Endothelial cell of umbilical vein (primary cell): Measurements from ENCODE around the gene LMAN2. TPM values are rescaled to one million over a fixed set of nuclear protein-coding genes. Genes with fewer than 3 reads are reported as not detected.
"Not testable (repeated sequence)": the region's sequence is repeated elsewhere in the genome, so short reads cannot be mapped to it uniquely, and the experiment has no call there.

Experiments
- BruUV-seq: library from RNA; stranded (reverse); fragments of 400-500 nt; replicated peaks from 2 replicates; lab custom pipeline; 2021; lab: Mats Ljungman, UMichigan
- CTCF ChIA-PET: fragments of 300-600, 350-600 bp; sonication (Branson Sonifier 250); formaldehyde crosslinking; loops from one replicate; lab custom pipeline; 2021; ENCODE audit warnings: antibody characterized with exemption, inconsistent platforms; lab: Charles Lee
- POLR2A ChIA-PET: fragments of 300-600, 350-600 bp; sonication (Branson Sonifier 250); formaldehyde crosslinking; loops from one replicate; lab custom pipeline; 2021; ENCODE audit warnings: antibody characterized with exemption, inconsistent platforms; lab: Charles Lee
- DNase-seq: peaks from one replicate; pipeline ENCODE4 v3.0.0-alpha.2; 2011; ENCODE audit warnings: low read depth, low spot score
- FAIRE-seq: peaks from 2 replicates; lab custom pipeline; 2011; peaks lifted over from hg19 to GRCh38; lab: Jason Lieb, UNC
- H2AFZ ChIP-seq: 2 replicates; pipeline ENCODE4 v1.6.0; 2012; ENCODE audit warnings: low read depth, low read length, control low read depth, inconsistent platforms
- H3K27ac ChIP-seq: 2 replicates; pipeline ENCODE4 v1.5.1; 2011; ENCODE audit warnings: low read depth, mild to moderate bottlenecking, control low read depth, low read length, moderate library complexity; ENCODE audit not compliant: insufficient read depth
- H3K27me3 ChIP-seq, 2 experiments: 2 replicates each; pipeline versions ENCODE4 v1.6.0 to v1.6.1; 2011; ENCODE audit warnings: low read length in 2 of 2, mixed read lengths in 1 of 2; ENCODE audit not compliant: control insufficient read depth in 2 of 2, insufficient read depth in 2 of 2
- H3K36me3 ChIP-seq, 2 experiments: 2 replicates in 1 of 2; 3 replicates in 1 of 2; pipeline ENCODE4 v1.5.1; 2011; ENCODE audit warnings: low read length in 2 of 2, mild to moderate bottlenecking in 1 of 2, moderate library complexity in 1 of 2; ENCODE audit not compliant: control insufficient read depth in 2 of 2, insufficient read depth in 2 of 2; ENCODE audit errors: extremely low read depth in 1 of 2
- H3K4me1 ChIP-seq: 3 replicates; pipeline ENCODE4 v1.5.1; 2011; ENCODE audit warnings: mild to moderate bottlenecking, low read length; ENCODE audit not compliant: control insufficient read depth, insufficient read depth; ENCODE audit errors: extremely low read depth
- H3K4me2 ChIP-seq: 2 replicates; pipeline ENCODE4 v1.6.1; 2011; ENCODE audit warnings: low read length, control low read depth, mixed read lengths; ENCODE audit not compliant: insufficient read depth
- H3K4me3 ChIP-seq, 3 experiments: fragments of 200-600 bp in 1 of 3; sonication (generic), shearing (Covaris generic) in 1 of 3; replicated peaks in 1 of 3; 2 replicates each; pipeline ENCODE4 v1.5.1; 2011 to 2016; ENCODE audit warnings: control low read depth in 3 of 3, low read length in 3 of 3, mild to moderate bottlenecking in 2 of 3, inconsistent platforms in 1 of 3, low read depth in 1 of 3, moderate library complexity in 1 of 3; ENCODE audit not compliant: insufficient read depth in 1 of 3
- H3K79me2 ChIP-seq: 2 replicates; pipeline ENCODE4 v1.6.0; 2012; ENCODE audit warnings: low read length, inconsistent platforms; ENCODE audit not compliant: control insufficient read depth, insufficient read depth
- H3K9ac ChIP-seq: replicated peaks from 2 replicates; pipeline ENCODE3; 2011; ENCODE audit warnings: low read length, control low read depth; ENCODE audit not compliant: insufficient read depth; ENCODE audit errors: extremely low read depth
- H3K9me1 ChIP-seq: replicated peaks from 3 replicates; pipeline ENCODE4 v1.6.0; 2011; ENCODE audit warnings: mild to moderate bottlenecking, low read length; ENCODE audit not compliant: control insufficient read depth, insufficient read depth; ENCODE audit errors: extremely low read depth
- H3K9me3 ChIP-seq: replicated peaks from 2 replicates; pipeline ENCODE4 v1.5.1; 2012; ENCODE audit warnings: low read length, inconsistent platforms; ENCODE audit not compliant: control insufficient read depth, insufficient read depth
- H4K20me1 ChIP-seq: replicated peaks from 2 replicates; pipeline ENCODE3; 2011; ENCODE audit warnings: mild to moderate bottlenecking, low read length; ENCODE audit not compliant: control insufficient read depth, insufficient read depth; ENCODE audit errors: extremely low read depth
- CTCF ChIP-seq, 2 donors: IDR thresholded peaks; 1 replicate in 1 of 2; 2 replicates in 1 of 2; pipeline ENCODE4 v1.5.1; 2011; ENCODE audit warnings: low read length in 2 of 2, mild to moderate bottlenecking in 2 of 2, moderate library complexity in 2 of 2, control low read depth in 1 of 2, inconsistent platforms in 1 of 2, low read depth in 1 of 2; ENCODE audit not compliant: insufficient read depth in 1 of 2; ENCODE audit errors: extremely low read depth in 1 of 2
- EZH2 ChIP-seq: IDR thresholded peaks from 2 replicates; pipeline ENCODE4 v1.6.1; 2012; ENCODE audit warnings: borderline replicate concordance, low read depth, mild to moderate bottlenecking, moderate library complexity, low read length, inconsistent platforms; ENCODE audit not compliant: severe bottlenecking
- POLR2AphosphoS5 ChIP-seq: IDR thresholded peaks from 2 replicates; pipeline ENCODE4 v1.6.1; 2012; ENCODE audit warnings: low read depth, mild to moderate bottlenecking, control low read depth, low read length, moderate library complexity; ENCODE audit not compliant: insufficient read depth
- dilution Hi-C: fragments of 300-500 bp; cut with MboI; formaldehyde crosslinking; loops from one replicate; pipeline ENCODE4 v1.15.0; 2019; ENCODE audit warnings: low sequenced_read_pairs; ENCODE audit not compliant: extremely low pct_ligation_motif_present
- intact Hi-C: fragments of 100-400 bp; cut with micrococcal nuclease; formaldehyde crosslinking; loops from one replicate; pipeline ENCODE4 v1.10.0; 2022
- polyA plus RNA-seq, 4 experiments: library from polyadenylated mRNA; depleted of rRNA in 3 of 4; stranded (reverse) in 3 of 4; unstranded in 1 of 4; fragments of >200 nt; gene quantifications; 2 replicates each; pipeline versions ENCODE4 v1.2.1 to v1.2.3, GENCODE V29; 2011 to 2012; ENCODE audit warnings: missing spikeins in 1 of 4
- total RNA-seq: library from RNA; stranded (reverse); gene quantifications from 2 replicates; pipeline ENCODE4 v1.2.3, GENCODE V29; 2021

Gene LMAN2
- total and polyA plus RNA-seq, 2 donors (not counting 3 experiments of a cell fraction or from before 2014, with no cell fraction given), result 151 to 370 TPM

DNA sequence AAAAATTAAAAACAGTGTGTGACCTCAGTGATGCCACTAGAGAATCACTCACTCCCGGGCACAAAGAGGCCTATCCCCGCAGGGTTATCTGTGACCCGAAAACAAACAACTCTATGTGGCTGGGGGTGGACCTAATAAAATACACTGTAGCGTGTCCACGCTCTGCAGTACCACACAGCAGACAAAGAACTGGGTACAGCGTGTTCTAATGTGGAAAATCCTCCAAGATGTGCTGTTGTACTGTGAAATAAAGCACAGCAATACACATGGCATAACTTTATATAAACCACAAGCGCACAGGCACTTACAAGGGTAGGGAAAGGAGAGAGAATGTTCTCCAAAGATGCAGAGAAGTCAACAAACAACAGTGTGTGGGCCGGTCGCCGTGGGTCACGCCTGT, 24.6 kb upstream of the LMAN2 start:
- Histone ChIP-seq H3K4me1 (peaks cover 14% of the 10 kb centered on the region), H2AFZ (no peak overlapping the region), H3K9ac (no peak overlapping the region), H3K4me3 (no peak overlapping the region), H4K20me1 (no peaks in the 10 kb centered on the region), H3K36me3 (no peaks in the 10 kb centered on the region), H3K27ac (no peak overlapping the region), H3K4me2 (no peak overlapping the region), H3K9me1 (no peaks in the 10 kb centered on the region), H3K9me3 (no peaks in the 10 kb centered on the region), H3K27me3 (no peaks in the 10 kb centered on the region), H3K79me2 (no peaks in the 10 kb centered on the region)
- DNase-seq (no peak), FAIRE-seq (no peak)
- ChIA-PET POLR2A (no interaction called here), CTCF (interaction anchor here (1.4 kb wide), 1 partner anchor 15 kb away, joined by 4 read pairs; no protein-coding TSS in a partner anchor)
- dilution Hi-C loops, result no loop called here
- no TSS peak for BruUV-seq
- intact Hi-C loops, result no loop called here
- TF ChIP-seq CTCF (IDR thresholded peaks at IDR 0.05; ENCODE audit: extremely low read depth in 1 of 2, insufficient read depth in 1 of 2, low read depth in 1 of 2, low read length in 2 of 2) (no peak), EZH2 (no peak), POLR2AphosphoS5 (no peak)

GRCh38 chr5:177375516-177375915, 24.0 kb upstream of the LMAN2 start:
- DNase-seq, H3K9me3 ChIP-seq, H3K9me1 ChIP-seq, H3K4me3 ChIP-seq, POLR2A ChIA-PET, H3K79me2 ChIP-seq, BruUV-seq, intact Hi-C loops, H3K9ac ChIP-seq, H3K4me2 ChIP-seq, H3K36me3 ChIP-seq, FAIRE-seq, CTCF ChIA-PET, dilution Hi-C loops, H4K20me1 ChIP-seq, H2AFZ ChIP-seq, H3K27me3 ChIP-seq, H3K27ac ChIP-seq: not testable (repeated sequence)
- peaks cover 15% of the 10 kb centered on the region for H3K4me1 ChIP-seq
